AG09319 (cell line): ENCODE results near the gene TLE5.

ENCODE experiments used
- DNase-seq: peaks from one replicate; pipeline ENCODE4 v3.0.0-alpha.2; 2010; ENCODE audit warnings: low read depth; ENCODE audit errors: extremely low read depth
- CTCF ChIP-seq: IDR thresholded peaks from 2 replicates; pipeline ENCODE4 v1.5.1; 2011; ENCODE audit warnings: low read depth, mild to moderate bottlenecking, inconsistent platforms, low read length, moderate library complexity

The TLE5 gene

GRCh38 chr19:3058821-3059314 lies 3.4 kb downstream of the TLE5 start:
- TF ChIP-seq CTCF: no peak
- no peak for DNase-seq

- TF ChIP-seq CTCF: no peak
- no peak for DNase-seq
Observed at GRCh38 chr19:3058009-3058820, 4.1 kb downstream of the TLE5 start.

- no peak for DNase-seq
- TF ChIP-seq CTCF: no peak
Observed at GRCh38 chr19:3057275-3057714, 5.0 kb downstream of the TLE5 start.

- TF ChIP-seq CTCF: no peak
- DNase-seq: no peak
Observed at GRCh38 chr19:3056417-3057088, 5.7 kb downstream of the TLE5 start.

- no peak for TF ChIP-seq CTCF
- DNase-seq: no peak
Observed at GRCh38 chr19:3055741-3056416, 6.4 kb downstream of the TLE5 start.

- TF ChIP-seq CTCF: no peak
- DNase-seq: no peak
Observed at GRCh38 chr19:3054972-3055740, 7.1 kb downstream of the TLE5 start.
